ENCODE measurements around the gene RDX. TPM values are rescaled to one million over a fixed set of nuclear protein-coding genes. Genes with fewer than 3 reads are reported as not detected.

Gene RDX
- total RNA-seq, 1 donor from 2014 or later, result 149 TPM

- Mint-ChIP-seq H3K27me3 (ENCODE audit: low read depth) (no peaks in the 10 kb centered on the region), H3K27ac (ENCODE audit: unreplicated experiment) (no peak overlapping the region), H3K9me3 (ENCODE audit: low read depth) (no peaks in the 10 kb centered on the region), H3K36me3 (ENCODE audit: low read depth) (peaks cover 11% of the 10 kb centered on the region), H3K4me3 (ENCODE audit: unreplicated experiment) (no peak overlapping the region), H3K4me1 (ENCODE audit: low read depth) (peaks cover 10% of the 10 kb centered on the region)
- no peak for DNase-seq (ENCODE audit: low spot score)
- TF ChIP-seq CTCF (IDR thresholded peaks at IDR 0.05), result no peak
These were observed 126.7 kb downstream of the RDX start for GRCh38 chr11:110169738-110170137.

- TF ChIP-seq CTCF (IDR thresholded peaks at IDR 0.05), result no peak
- Mint-ChIP-seq H3K36me3 (ENCODE audit: low read depth) (peaks cover 20% of the 10 kb centered on the region), H3K4me3 (ENCODE audit: unreplicated experiment) (no peak overlapping the region), H3K9me3 (ENCODE audit: low read depth) (no peaks in the 10 kb centered on the region), H3K27me3 (ENCODE audit: low read depth) (no peaks in the 10 kb centered on the region), H3K27ac (ENCODE audit: unreplicated experiment) (no peak overlapping the region), H3K4me1 (ENCODE audit: low read depth) (no peaks in the 10 kb centered on the region)
- DNase-seq (ENCODE audit: low spot score), result no peak
These were observed 128.2 kb downstream of the RDX start for GRCh38 chr11:110168033-110168803.

- Mint-ChIP-seq H3K36me3 (ENCODE audit: low read depth) (peaks cover 23% of the 10 kb centered on the region), H3K9me3 (ENCODE audit: low read depth) (no peaks in the 10 kb centered on the region), H3K4me3 (ENCODE audit: unreplicated experiment) (no peak overlapping the region), H3K4me1 (ENCODE audit: low read depth) (no peaks in the 10 kb centered on the region), H3K27me3 (ENCODE audit: low read depth) (no peaks in the 10 kb centered on the region), H3K27ac (ENCODE audit: unreplicated experiment) (no peak overlapping the region)
- DNase-seq (ENCODE audit: low spot score), result no peak
- peak; percentile 19 for TF ChIP-seq CTCF (IDR thresholded peaks at IDR 0.05)
These were observed 131.1 kb downstream of the RDX start for GRCh38 chr11:110165039-110165925.

GRCh38 chr11:110162216-110162615 is 134.2 kb downstream of the RDX start:
- no peak for TF ChIP-seq CTCF (IDR thresholded peaks at IDR 0.05)
- no peaks in the 10 kb centered on the region for H3K4me1 Mint-ChIP-seq (ENCODE audit: low read depth)
- no peak overlapping the region for H3K4me3 Mint-ChIP-seq (ENCODE audit: unreplicated experiment)
- DNase-seq (ENCODE audit: low spot score), result no peak
- H3K27ac Mint-ChIP-seq (ENCODE audit: unreplicated experiment), result no peak overlapping the region
- peaks cover 28% of the 10 kb centered on the region for H3K36me3 Mint-ChIP-seq (ENCODE audit: low read depth)
- no peaks in the 10 kb centered on the region for H3K27me3 Mint-ChIP-seq (ENCODE audit: low read depth)
- no peaks in the 10 kb centered on the region for H3K9me3 Mint-ChIP-seq (ENCODE audit: low read depth)

GRCh38 chr11:110161061-110161460 is 135.4 kb downstream of the RDX start:
- Mint-ChIP-seq H3K4me3 (ENCODE audit: unreplicated experiment) (no peak overlapping the region), H3K27ac (ENCODE audit: unreplicated experiment) (no peak overlapping the region), H3K9me3 (ENCODE audit: low read depth) (no peaks in the 10 kb centered on the region), H3K36me3 (ENCODE audit: low read depth) (peaks cover 26% of the 10 kb centered on the region), H3K27me3 (ENCODE audit: low read depth) (no peaks in the 10 kb centered on the region), H3K4me1 (ENCODE audit: low read depth) (no peaks in the 10 kb centered on the region)
- TF ChIP-seq CTCF (IDR thresholded peaks at IDR 0.05), result no peak
- DNase-seq (ENCODE audit: low spot score), result no peak
